K562 (cell line): ENCODE measurements around the gene MALSU1. TPM values are rescaled to one million over a fixed set of nuclear protein-coding genes. Genes with fewer than 3 reads are reported as not detected.

Experiments
- ELF4 ChIP-seq: fragments of 450-650 bp; formaldehyde crosslinking; IDR thresholded peaks from 2 replicates; pipeline ENCODE4 v1.4.0; 2022; ENCODE audit warnings: missing genetic modification characterization
- ETS1 ChIP-seq: conservative IDR thresholded peaks from 2 replicates; pipeline ENCODE4 v1.6.1; 2011; ENCODE audit warnings: low read depth, mild to moderate bottlenecking, low read length; ENCODE audit not compliant: control insufficient read depth
- ZBTB11 ChIP-seq, 3 experiments: fragments of 200-800 bp in 1 of 3; fragments of 250-450 bp in 1 of 3; fragments of 450-650 bp in 1 of 3; sonication (Bioruptor Pico) in 1 of 3; sonication (Bioruptor generic) in 1 of 3; formaldehyde crosslinking in 1 of 3; IDR thresholded peaks; 2 replicates each; pipeline versions ENCODE4 v1.6.1 to v1.8.0; 2016 to 2022; ENCODE audit warnings: mild to moderate bottlenecking in 2 of 3, missing genetic modification characterization in 2 of 3, missing compliant biosample characterization in 1 of 3, moderate library complexity in 1 of 3
- ZNF408 ChIP-seq: fragments of 250-450 bp; sonication (Bioruptor Pico); IDR thresholded peaks from 2 replicates; pipeline ENCODE4 v1.4.0; 2020; ENCODE audit warnings: low read depth, mild to moderate bottlenecking, moderate library complexity
- polyA plus RNA-seq, 8 experiments: library from polyadenylated mRNA; depleted of rRNA in 4 of 8; stranded (reverse) in 5 of 8; unstranded in 3 of 8; fragments of >200 nt; fragmentation: Nextera tagmentation in 2 of 8; fragmentation: Illumina TruSeq in 1 of 8; extraction: Ambion mirVana in 2 of 8; extraction: Trizol in 1 of 8; gene quantifications; 2 replicates each; pipeline versions ENCODE4 v1.2.1 to v1.2.3, GENCODE V29; 2011 to 2014; ENCODE audit warnings: inconsistent platforms in 1 of 8, missing spikeins in 1 of 8
- total RNA-seq, 7 experiments: library from RNA; depleted of rRNA in 6 of 7; stranded (reverse); fragments of >200 nt in 6 of 7; fragmentation: Illumina TruSeq in 2 of 7; extraction: Trizol in 2 of 7; gene quantifications; 2 replicates each; pipeline versions ENCODE4 v1.2.1 to v1.2.3, GENCODE V29; 2011 to 2021; ENCODE audit warnings: low replicate concordance in 1 of 7

The MALSU1 gene
- total and polyA plus RNA-seq, 9 of the 15 experiments (the other 6 are each of a cell fraction or from before 2014, with no cell fraction given), result 12.3 to 308 (median 81.2) TPM

- no peak for TF ChIP-seq ETS1
- TF ChIP-seq ZBTB11 (CRISPR knock-in tag; IDR thresholded peaks at IDR 0.05), result no peak
- no peak for TF ChIP-seq ZNF408 (CRISPR knock-in tag)
- TF ChIP-seq ELF4 (CRISPR knock-in tag), result no peak
These were observed 42.9 kb downstream of the MALSU1 start (continued) for GRCh38 chr7:23341846-23342598.
